GM10847 (cell line): Measurements from ENCODE around the gene ORMDL3.

ENCODE experiments used
- POLR2A ChIP-seq: IDR thresholded peaks from 2 replicates; pipeline ENCODE4 v1.6.1; 2011; ENCODE audit not compliant: insufficient read length; ENCODE audit errors: extremely low read depth

ORMDL3 gene

GRCh38 chr17:39921323-39921722, 6.1 kb downstream of the ORMDL3 start:
- no peak for TF ChIP-seq POLR2A

GRCh38 chr17:39920218-39921210, 6.9 kb downstream of the ORMDL3 start:
- no peak for TF ChIP-seq POLR2A

GRCh38 chr17:39919087-39919683, 8.2 kb downstream of the ORMDL3 start:
- TF ChIP-seq POLR2A: no peak

- no peak for TF ChIP-seq POLR2A
Measured at GRCh38 chr17:39916918-39917317, 10.5 kb downstream of the ORMDL3 start.

- no peak for TF ChIP-seq POLR2A
Measured at GRCh38 chr17:39915559-39915958, 11.8 kb downstream of the ORMDL3 start.

- TF ChIP-seq POLR2A: no peak
Measured at GRCh38 chr17:39913989-39914388, 13.4 kb downstream of the ORMDL3 start.

GRCh38 chr17:39908789-39909352, 18.5 kb downstream of the ORMDL3 start:
- TF ChIP-seq POLR2A: no peak

- no peak for TF ChIP-seq POLR2A
Measured at GRCh38 chr17:39904990-39905288, 22.5 kb downstream of the ORMDL3 start.

GRCh38 chr17:39903158-39903884, 24.1 kb downstream of the ORMDL3 start:
- TF ChIP-seq POLR2A: no peak

GRCh38 chr17:39899215-39899614, 28.2 kb downstream of the ORMDL3 start:
- no peak for TF ChIP-seq POLR2A

GRCh38 chr17:39898088-39898487, 29.3 kb downstream of the ORMDL3 start:
- TF ChIP-seq POLR2A: no peak

- TF ChIP-seq POLR2A: no peak
Measured at GRCh38 chr17:39894681-39895376, 32.6 kb downstream of the ORMDL3 start.

- TF ChIP-seq POLR2A: no peak
Measured at GRCh38 chr17:39889200-39889599, 38.2 kb downstream of the ORMDL3 start.

- TF ChIP-seq POLR2A: no peak
Measured at GRCh38 chr17:39887078-39887477, 40.3 kb downstream of the ORMDL3 start.

- TF ChIP-seq POLR2A: no peak
Measured at GRCh38 chr17:39872751-39873150, 54.6 kb downstream of the ORMDL3 start.
